HG03039 (cell line): ENCODE results near the gene MYLK4.

Source experiments
- ATAC-seq: cut with Tn5 transposase; IDR thresholded peaks from one replicate; pipeline ENCODE4 v1.9.1; 2021; ENCODE audit warnings: mild to moderate bottlenecking, moderate library complexity; ENCODE audit not compliant: unreplicated experiment

MYLK4 gene

GRCh38 chr6:2750832-2751231 lies at the start of gene MYLK4:
TSS of gene MYLK4 (minus strand) at chr6:2750922. CDS start at chr6:2749294, 1,628 bp downstream.
- no peak for ATAC-seq

GRCh38 chr6:2799936-2800527 lies 49.3 kb upstream of the MYLK4 start:
- no peak for ATAC-seq

- no peak for ATAC-seq
Observed at GRCh38 chr6:2798586-2799134, 47.9 kb upstream of the MYLK4 start.

- no peak for ATAC-seq
Observed at GRCh38 chr6:2797564-2798031, 46.9 kb upstream of the MYLK4 start.

- no peak for ATAC-seq
Observed at GRCh38 chr6:2796861-2797260, 46.1 kb upstream of the MYLK4 start.

- no peak for ATAC-seq
Observed at GRCh38 chr6:2795956-2796355, 45.2 kb upstream of the MYLK4 start.

- no peak for ATAC-seq
Observed at GRCh38 chr6:2795162-2795561, 44.4 kb upstream of the MYLK4 start.

- no peak for ATAC-seq
Observed at GRCh38 chr6:2794171-2794730, 43.5 kb upstream of the MYLK4 start.

GRCh38 chr6:2793534-2794151 lies 42.9 kb upstream of the MYLK4 start:
- no peak for ATAC-seq

GRCh38 chr6:2792330-2793110 lies 41.8 kb upstream of the MYLK4 start:
- ATAC-seq, result no peak

GRCh38 chr6:2791450-2791974 lies 40.8 kb upstream of the MYLK4 start:
- ATAC-seq, result no peak

- ATAC-seq, result no peak
Observed at GRCh38 chr6:2790588-2791449, 40.1 kb upstream of the MYLK4 start.

- no peak for ATAC-seq
Observed at GRCh38 chr6:2786269-2786668, 35.5 kb upstream of the MYLK4 start.

GRCh38 chr6:2784930-2785329 lies 34.2 kb upstream of the MYLK4 start:
- no peak for ATAC-seq

GRCh38 chr6:2784061-2784460 lies 33.3 kb upstream of the MYLK4 start:
- ATAC-seq, result no peak

GRCh38 chr6:2783188-2783963 lies 32.7 kb upstream of the MYLK4 start:
- ATAC-seq, result no peak

- no peak for ATAC-seq
Observed at GRCh38 chr6:2782825-2783187, 32.1 kb upstream of the MYLK4 start.

GRCh38 chr6:2782356-2782708 lies 31.6 kb upstream of the MYLK4 start:
- ATAC-seq, result no peak

GRCh38 chr6:2781685-2782355 lies 31.1 kb upstream of the MYLK4 start:
- no peak for ATAC-seq
